T follicular helper cell (primary cell): Measurements from ENCODE around the gene CYP27C1.

Experiments
- DNase-seq: peaks from one replicate; pipeline ENCODE4 v3.0.0-alpha.2; 2020; ENCODE audit warnings: low read depth

CYP27C1 gene

GRCh38 chr2:127193164-127193966, 26.7 kb downstream of the CYP27C1 start:
- DNase-seq: no peak

- DNase-seq: no peak
Observed at GRCh38 chr2:127191331-127192219, 28.5 kb downstream of the CYP27C1 start.

- no peak for DNase-seq
Observed at GRCh38 chr2:127188797-127189196, 31.3 kb downstream of the CYP27C1 start.

- no peak for DNase-seq
Observed at GRCh38 chr2:127187831-127188230, 32.3 kb downstream of the CYP27C1 start.

- DNase-seq: no peak
Observed at GRCh38 chr2:127187081-127187775, 32.9 kb downstream of the CYP27C1 start.

- DNase-seq: no peak
Observed at GRCh38 chr2:127185705-127186104, 34.4 kb downstream of the CYP27C1 start.

- DNase-seq: no peak
Observed at GRCh38 chr2:127185093-127185492, 35.0 kb downstream of the CYP27C1 start.

- DNase-seq: no peak
Observed at GRCh38 chr2:127183771-127184170, 36.3 kb downstream of the CYP27C1 start.

- DNase-seq: no peak
Observed at GRCh38 chr2:127182626-127183458, 37.3 kb downstream of the CYP27C1 start.

GRCh38 chr2:127181851-127182250, 38.2 kb downstream of the CYP27C1 start:
- no peak for DNase-seq

GRCh38 chr2:127179766-127180165, 40.3 kb downstream of the CYP27C1 start:
- no peak for DNase-seq

- DNase-seq: no peak
Observed at GRCh38 chr2:127177617-127178263, 42.4 kb downstream of the CYP27C1 start.

- no peak for DNase-seq
Observed at GRCh38 chr2:127176371-127177311, 43.5 kb downstream of the CYP27C1 start.

- no peak for DNase-seq
Observed at GRCh38 chr2:127175751-127176354, 44.2 kb downstream of the CYP27C1 start.

GRCh38 chr2:127175041-127175721, 44.9 kb downstream of the CYP27C1 start:
- no peak for DNase-seq

GRCh38 chr2:127174640-127175039, 45.5 kb downstream of the CYP27C1 start:
- DNase-seq: no peak

GRCh38 chr2:127174136-127174535, 46.0 kb downstream of the CYP27C1 start:
- no peak for DNase-seq

GRCh38 chr2:127173057-127173456, 47.0 kb downstream of the CYP27C1 start:
- no peak for DNase-seq

- DNase-seq: no peak
Observed at GRCh38 chr2:127172306-127172705, 47.8 kb downstream of the CYP27C1 start.
